SK-N-SH (cell line): Measurements from ENCODE around the gene SLC8B1. TPM values are rescaled to one million over a fixed set of nuclear protein-coding genes. Genes with fewer than 3 reads are reported as not detected.

Experiments
- CTCF ChIA-PET: fragments of 300-600, 350-600 bp; formaldehyde crosslinking; extraction: SDS; loops from one replicate; lab custom pipeline; 2021; lab: Yijun Ruan, JAX
- POLR2A ChIA-PET: fragments of 350-600 bp; sonication (Branson Sonifier 250); formaldehyde crosslinking; extraction: SDS; loops from one replicate; lab custom pipeline; 2020; ENCODE audit warnings: antibody characterized with exemption, inconsistent platforms; lab: Yijun Ruan, JAX
- DNase-seq: peaks from one replicate; pipeline ENCODE4 v3.0.0; 2012
- H2AFZ ChIP-seq: fragments of 200-600 bp; sonication (generic); 2 replicates; pipeline ENCODE4 v1.8.1; 2016; ENCODE audit warnings: antibody characterized with exemption, mild to moderate bottlenecking, low read depth
- H3F3A ChIP-seq: fragments of 200-600 bp; sonication (generic); replicated peaks from 2 replicates; pipeline ENCODE3; 2016; ENCODE audit warnings: antibody characterized with exemption, mild to moderate bottlenecking; ENCODE audit not compliant: insufficient read depth
- H3K27ac ChIP-seq, 2 experiments: fragments of 200-500 bp in 1 of 2; fragments of 200-600 bp in 1 of 2; sonication (Bioruptor generic) in 1 of 2; sonication (generic), shearing (Covaris generic) in 1 of 2; 2 replicates each; pipeline versions ENCODE4 v1.5.1 to v1.6.1; 2014 to 2016; ENCODE audit warnings: low read depth in 2 of 2, inconsistent platforms in 1 of 2, low read length in 1 of 2, mild to moderate bottlenecking in 1 of 2, mixed read lengths in 1 of 2
- H3K27me3 ChIP-seq: fragments of 200-600 bp; sonication (generic), shearing (Covaris generic); 2 replicates; pipeline ENCODE4 v1.6.1; 2016; ENCODE audit warnings: mixed run types; ENCODE audit not compliant: insufficient read depth
- H3K36me3 ChIP-seq, 2 experiments: fragments of 200-500 bp in 1 of 2; fragments of 200-600 bp in 1 of 2; sonication (Bioruptor generic) in 1 of 2; sonication (generic) in 1 of 2; replicated peaks in 1 of 2; 2 replicates each; pipeline versions ENCODE3 to v1.5.1; 2014 to 2016; ENCODE audit warnings: low read length in 1 of 2, mild to moderate bottlenecking in 1 of 2; ENCODE audit not compliant: insufficient read depth in 2 of 2, control insufficient read depth in 1 of 2
- H3K4me1 ChIP-seq, 2 experiments: fragments of 200-500 bp in 1 of 2; fragments of 200-600 bp in 1 of 2; sonication (Bioruptor generic) in 1 of 2; sonication (generic), shearing (Covaris generic) in 1 of 2; 2 replicates each; pipeline versions ENCODE4 v1.5.1 to v1.6.1; 2014 to 2016; ENCODE audit warnings: low read depth in 1 of 2, low read length in 1 of 2, mixed run types in 1 of 2; ENCODE audit not compliant: insufficient read depth in 2 of 2, control insufficient read depth in 1 of 2
- H3K4me2 ChIP-seq: fragments of 200-600 bp; sonication (generic), shearing (Covaris generic); 2 replicates; pipeline ENCODE4 v1.6.1; 2017; ENCODE audit warnings: mixed run types
- H3K4me3 ChIP-seq, 2 experiments: fragments of 200-500 bp in 1 of 2; fragments of 200-600 bp in 1 of 2; sonication (Bioruptor generic) in 1 of 2; sonication (generic), shearing (Covaris generic) in 1 of 2; 2 replicates each; pipeline versions ENCODE4 v1.5.1 to v1.8.1; 2014 to 2016; ENCODE audit warnings: low read depth in 2 of 2, inconsistent platforms in 1 of 2, low read length in 1 of 2, mild to moderate bottlenecking in 1 of 2, mixed read lengths in 1 of 2, moderate library complexity in 1 of 2
- H3K79me2 ChIP-seq: fragments of 200-600 bp; sonication (generic); 2 replicates; pipeline ENCODE4 v1.8.1; 2017; ENCODE audit warnings: mild to moderate bottlenecking; ENCODE audit not compliant: insufficient read depth
- H3K9ac ChIP-seq: fragments of 200-600 bp; sonication (generic); 2 replicates; pipeline ENCODE4 v1.6.1; 2017; ENCODE audit warnings: mixed run types
- H3K9me2 ChIP-seq: fragments of 200-600 bp; sonication (generic); 2 replicates; pipeline ENCODE4 v1.6.1; 2017; ENCODE audit warnings: mixed run types
- H3K9me3 ChIP-seq: fragments of 200-600 bp; sonication (generic); 2 replicates; pipeline ENCODE4 v1.6.1; 2017; ENCODE audit warnings: mixed run types, mild to moderate bottlenecking, moderate library complexity
- H4K20me1 ChIP-seq: fragments of 200-600 bp; sonication (generic); 2 replicates; pipeline ENCODE4 v1.6.1; 2017; ENCODE audit warnings: mild to moderate bottlenecking, mixed run types; ENCODE audit not compliant: insufficient read depth
- ELF1 ChIP-seq: IDR thresholded peaks from 2 replicates; pipeline ENCODE4 v1.4.0; 2012
- GABPA ChIP-seq: IDR thresholded peaks from 2 replicates; pipeline ENCODE4 v1.4.0; 2012; ENCODE audit warnings: low read depth, mild to moderate bottlenecking
- GATA2 ChIP-seq: sonication (generic); formaldehyde crosslinking; IDR thresholded peaks from 2 replicates; pipeline ENCODE4 v1.5.0; 2020; ENCODE audit warnings: mild to moderate bottlenecking, missing genetic modification reagents
- MEF2A ChIP-seq: IDR thresholded peaks from 2 replicates; pipeline ENCODE4 v1.4.0; 2012; ENCODE audit warnings: low read depth, borderline replicate concordance
- MXI1 ChIP-seq: IDR thresholded peaks from 2 replicates; pipeline ENCODE4 v1.6.1; 2012; ENCODE audit warnings: mild to moderate bottlenecking, low read depth, low read length, improper control_type of control experiment
- NFIC ChIP-seq: IDR thresholded peaks from 2 replicates; pipeline ENCODE4 v1.4.0; 2012; ENCODE audit warnings: borderline replicate concordance
- NRF1 ChIP-seq: IDR thresholded peaks from 2 replicates; pipeline ENCODE4 v1.6.1; 2012; ENCODE audit warnings: low read depth, mild to moderate bottlenecking, low read length
- POLR2AphosphoS5 ChIP-seq: IDR thresholded peaks from 2 replicates; pipeline ENCODE4 v1.6.1; 2012; ENCODE audit warnings: low read depth, low read length
- RCOR1 ChIP-seq: fragments of 150-350 bp; IDR thresholded peaks from 2 replicates; pipeline ENCODE4 v1.6.1; 2017; ENCODE audit warnings: antibody characterized with exemption, low read length
- RFX5 ChIP-seq: IDR thresholded peaks from 2 replicates; pipeline ENCODE4 v1.6.1; 2012; ENCODE audit warnings: mild to moderate bottlenecking, improper control_type of control experiment, low read length
- TAF1 ChIP-seq: IDR thresholded peaks from 2 replicates; pipeline ENCODE4 v1.6.1; 2012; ENCODE audit warnings: low read depth, mild to moderate bottlenecking, low read length, moderate library complexity, borderline replicate concordance
- YY1 ChIP-seq: IDR thresholded peaks from 2 replicates; pipeline ENCODE4 v1.4.0; 2012; ENCODE audit warnings: low read depth, mild to moderate bottlenecking
- WGBS: methylation state at CpG from one replicate; pipeline ENCODE4 v1.1.6; 2017; ENCODE audit warnings: low lambda C conversion rate; 5-methylcytosine and 5-hydroxymethylcytosine counted together
- polyA plus RNA-seq, 3 experiments: library from polyadenylated mRNA; depleted of rRNA; stranded (reverse); fragments of >200 nt; gene quantifications; 2 replicates each; pipeline ENCODE4 v1.2.3, GENCODE V29; 2012
- TF ChIP-seq, protein P1 (sequence below): IDR thresholded peaks from 2 replicates; pipeline ENCODE4 v1.4.0; 2012; ENCODE audit warnings: low read depth, borderline replicate concordance
- TF ChIP-seq, protein P2 (sequence below): fragments of 150-350 bp; IDR thresholded peaks from 2 replicates; pipeline ENCODE4 v1.6.1; 2016; ENCODE audit warnings: mild to moderate bottlenecking, low read depth, low read length
- TF ChIP-seq, protein P3 (sequence below): IDR thresholded peaks from 2 replicates; pipeline ENCODE4 v1.6.1; 2012; ENCODE audit warnings: mild to moderate bottlenecking, low read depth, low read length, moderate library complexity
- TF ChIP-seq, protein P4 (sequence below): IDR thresholded peaks from 2 replicates; pipeline ENCODE4 v1.4.0; 2012; ENCODE audit warnings: low read depth, borderline replicate concordance

Gene SLC8B1
- polyA plus RNA-seq, 1 of the 3 experiments (the other 2 are of a cell fraction) = 12.0 TPM

DNA sequence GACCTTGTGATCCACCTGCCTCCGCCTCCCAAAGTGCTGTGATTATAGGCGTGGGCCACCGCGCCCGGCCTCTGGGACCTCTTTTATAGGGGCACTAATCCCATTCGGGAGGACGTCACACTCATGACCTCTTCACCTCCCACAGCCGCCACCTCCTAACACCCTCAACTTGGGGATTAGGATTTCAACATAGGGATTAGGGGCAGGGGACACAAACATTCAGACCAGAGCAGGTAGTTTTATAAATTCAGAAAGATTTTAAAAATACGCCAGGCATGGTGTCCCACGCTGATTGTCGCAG, 64.2 kb downstream of the SLC8B1 start:
- Histone ChIP-seq H3K4me3 (no peak overlapping the region), H3K9ac (no peak overlapping the region), H3F3A (no peaks in the 10 kb centered on the region), H4K20me1 (no peaks in the 10 kb centered on the region), H2AFZ (no peak overlapping the region), H3K79me2 (no peaks in the 10 kb centered on the region), H3K27ac (no peak overlapping the region), H3K4me2 (no peak overlapping the region), H3K9me3 (no peaks in the 10 kb centered on the region), H3K36me3 (peaks cover 0 to 6% of the 10 kb centered on the region in 2 experiments), H3K27me3 (no peaks in the 10 kb centered on the region), H3K4me1 (peaks cover 5 to 22% of the 10 kb centered on the region in 2 experiments; a peak in 3 of 4 replicates), H3K9me2 (no peaks in the 10 kb centered on the region)
- DNase-seq = no peak
- whole genome bisulfite sequencing = 96% methylated on average over 11 of the region's 11 CpGs
- POLR2A ChIA-PET = no interaction called here
- no peak for TF ChIP-seq RFX5
- no peak for TF ChIP-seq MEF2A
- TF ChIP-seq ELF1 = no peak
- no peak for TF ChIP-seq GABPA
- TF ChIP-seq, protein P1, sequence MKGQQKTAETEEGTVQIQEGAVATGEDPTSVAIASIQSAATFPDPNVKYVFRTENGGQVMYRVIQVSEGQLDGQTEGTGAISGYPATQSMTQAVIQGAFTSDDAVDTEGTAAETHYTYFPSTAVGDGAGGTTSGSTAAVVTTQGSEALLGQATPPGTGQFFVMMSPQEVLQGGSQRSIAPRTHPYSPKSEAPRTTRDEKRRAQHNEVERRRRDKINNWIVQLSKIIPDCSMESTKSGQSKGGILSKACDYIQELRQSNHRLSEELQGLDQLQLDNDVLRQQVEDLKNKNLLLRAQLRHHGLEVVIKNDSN = no peak
- TF ChIP-seq POLR2AphosphoS5 = no peak
- no peak for TF ChIP-seq RCOR1
- no peak for TF ChIP-seq NFIC
- no peak for TF ChIP-seq MXI1
- no peak for TF ChIP-seq GATA2 (CRISPR knock-in tag)
- TF ChIP-seq YY1 = no peak
- TF ChIP-seq TAF1 = no peak
- TF ChIP-seq, protein P2, sequence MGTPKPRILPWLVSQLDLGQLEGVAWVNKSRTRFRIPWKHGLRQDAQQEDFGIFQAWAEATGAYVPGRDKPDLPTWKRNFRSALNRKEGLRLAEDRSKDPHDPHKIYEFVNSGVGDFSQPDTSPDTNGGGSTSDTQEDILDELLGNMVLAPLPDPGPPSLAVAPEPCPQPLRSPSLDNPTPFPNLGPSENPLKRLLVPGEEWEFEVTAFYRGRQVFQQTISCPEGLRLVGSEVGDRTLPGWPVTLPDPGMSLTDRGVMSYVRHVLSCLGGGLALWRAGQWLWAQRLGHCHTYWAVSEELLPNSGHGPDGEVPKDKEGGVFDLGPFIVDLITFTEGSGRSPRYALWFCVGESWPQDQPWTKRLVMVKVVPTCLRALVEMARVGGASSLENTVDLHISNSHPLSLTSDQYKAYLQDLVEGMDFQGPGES = no peak
- no peak for TF ChIP-seq NRF1
- TF ChIP-seq, protein P3, sequence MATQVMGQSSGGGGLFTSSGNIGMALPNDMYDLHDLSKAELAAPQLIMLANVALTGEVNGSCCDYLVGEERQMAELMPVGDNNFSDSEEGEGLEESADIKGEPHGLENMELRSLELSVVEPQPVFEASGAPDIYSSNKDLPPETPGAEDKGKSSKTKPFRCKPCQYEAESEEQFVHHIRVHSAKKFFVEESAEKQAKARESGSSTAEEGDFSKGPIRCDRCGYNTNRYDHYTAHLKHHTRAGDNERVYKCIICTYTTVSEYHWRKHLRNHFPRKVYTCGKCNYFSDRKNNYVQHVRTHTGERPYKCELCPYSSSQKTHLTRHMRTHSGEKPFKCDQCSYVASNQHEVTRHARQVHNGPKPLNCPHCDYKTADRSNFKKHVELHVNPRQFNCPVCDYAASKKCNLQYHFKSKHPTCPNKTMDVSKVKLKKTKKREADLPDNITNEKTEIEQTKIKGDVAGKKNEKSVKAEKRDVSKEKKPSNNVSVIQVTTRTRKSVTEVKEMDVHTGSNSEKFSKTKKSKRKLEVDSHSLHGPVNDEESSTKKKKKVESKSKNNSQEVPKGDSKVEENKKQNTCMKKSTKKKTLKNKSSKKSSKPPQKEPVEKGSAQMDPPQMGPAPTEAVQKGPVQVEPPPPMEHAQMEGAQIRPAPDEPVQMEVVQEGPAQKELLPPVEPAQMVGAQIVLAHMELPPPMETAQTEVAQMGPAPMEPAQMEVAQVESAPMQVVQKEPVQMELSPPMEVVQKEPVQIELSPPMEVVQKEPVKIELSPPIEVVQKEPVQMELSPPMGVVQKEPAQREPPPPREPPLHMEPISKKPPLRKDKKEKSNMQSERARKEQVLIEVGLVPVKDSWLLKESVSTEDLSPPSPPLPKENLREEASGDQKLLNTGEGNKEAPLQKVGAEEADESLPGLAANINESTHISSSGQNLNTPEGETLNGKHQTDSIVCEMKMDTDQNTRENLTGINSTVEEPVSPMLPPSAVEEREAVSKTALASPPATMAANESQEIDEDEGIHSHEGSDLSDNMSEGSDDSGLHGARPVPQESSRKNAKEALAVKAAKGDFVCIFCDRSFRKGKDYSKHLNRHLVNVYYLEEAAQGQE = no peak
- TF ChIP-seq, protein P4, sequence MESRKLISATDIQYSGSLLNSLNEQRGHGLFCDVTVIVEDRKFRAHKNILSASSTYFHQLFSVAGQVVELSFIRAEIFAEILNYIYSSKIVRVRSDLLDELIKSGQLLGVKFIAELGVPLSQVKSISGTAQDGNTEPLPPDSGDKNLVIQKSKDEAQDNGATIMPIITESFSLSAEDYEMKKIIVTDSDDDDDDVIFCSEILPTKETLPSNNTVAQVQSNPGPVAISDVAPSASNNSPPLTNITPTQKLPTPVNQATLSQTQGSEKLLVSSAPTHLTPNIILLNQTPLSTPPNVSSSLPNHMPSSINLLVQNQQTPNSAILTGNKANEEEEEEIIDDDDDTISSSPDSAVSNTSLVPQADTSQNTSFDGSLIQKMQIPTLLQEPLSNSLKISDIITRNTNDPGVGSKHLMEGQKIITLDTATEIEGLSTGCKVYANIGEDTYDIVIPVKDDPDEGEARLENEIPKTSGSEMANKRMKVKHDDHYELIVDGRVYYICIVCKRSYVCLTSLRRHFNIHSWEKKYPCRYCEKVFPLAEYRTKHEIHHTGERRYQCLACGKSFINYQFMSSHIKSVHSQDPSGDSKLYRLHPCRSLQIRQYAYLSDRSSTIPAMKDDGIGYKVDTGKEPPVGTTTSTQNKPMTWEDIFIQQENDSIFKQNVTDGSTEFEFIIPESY = no peak
- CTCF ChIA-PET = no interaction called here
